WTC11 (cell line): ENCODE measurements around the gene CELF2.

Source experiments
- CTCF ChIP-seq: fragments of 200-600 bp; IDR thresholded peaks from 2 replicates; pipeline ENCODE4 v1.8.0; 2022; ENCODE audit warnings: antibody characterized with exemption
- EMX1 ChIP-seq: fragments of 250-450 bp; sonication (Bioruptor Pico); IDR thresholded peaks from 2 replicates; pipeline ENCODE4 v1.8.0; 2021; ENCODE audit warnings: mild to moderate bottlenecking
- ETV6 ChIP-seq: sonication (generic); formaldehyde crosslinking; IDR thresholded peaks from 2 replicates; pipeline ENCODE4 v1.8.1; 2022; ENCODE audit warnings: mild to moderate bottlenecking, missing genetic modification reagents
- FOXK1 ChIP-seq: sonication (generic); formaldehyde crosslinking; IDR thresholded peaks from 2 replicates; pipeline ENCODE4 v1.8.0; 2022; ENCODE audit warnings: mild to moderate bottlenecking, moderate library complexity, missing genetic modification reagents
- NR3C1 ChIP-seq: sonication (generic); formaldehyde crosslinking; conservative IDR thresholded peaks from 2 replicates; pipeline ENCODE4 v1.8.1; 2023; ENCODE audit warnings: low read depth, mild to moderate bottlenecking, missing genetic modification reagents
- TCF7 ChIP-seq: sonication (generic); formaldehyde crosslinking; IDR thresholded peaks from 2 replicates; pipeline ENCODE4 v1.8.0; 2022; ENCODE audit warnings: mild to moderate bottlenecking, low read depth, missing genetic modification reagents, moderate library complexity
- USF1 ChIP-seq: sonication (generic); formaldehyde crosslinking; IDR thresholded peaks from 2 replicates; pipeline ENCODE4 v1.8.0; 2022; ENCODE audit warnings: mild to moderate bottlenecking, missing genetic modification reagents
- ZBTB21 ChIP-seq: sonication (generic); formaldehyde crosslinking; IDR thresholded peaks from 2 replicates; pipeline ENCODE4 v1.8.1; 2023; ENCODE audit warnings: mild to moderate bottlenecking, missing genetic modification reagents, borderline replicate concordance
- ZMAT4 ChIP-seq: fragments of 250-450 bp; sonication (Bioruptor Pico); IDR thresholded peaks from 2 replicates; pipeline ENCODE4 v1.9.0; 2021; ENCODE audit warnings: mild to moderate bottlenecking
- ZSCAN18 ChIP-seq: fragments of 250-450 bp; sonication (Bioruptor Pico); IDR thresholded peaks from 2 replicates; pipeline ENCODE4 v2.1.2; 2022; ENCODE audit warnings: mild to moderate bottlenecking, moderate library complexity

- TF ChIP-seq EMX1 (CRISPR knock-in tag): no peak
- TF ChIP-seq CTCF: no peak
- no peak for TF ChIP-seq ZMAT4
- no peak for TF ChIP-seq ZBTB21
- TF ChIP-seq ZSCAN18: no peak
- no peak for TF ChIP-seq ETV6 (CRISPR knock-in tag)
- no peak for TF ChIP-seq TCF7 (CRISPR knock-in tag)
- TF ChIP-seq NR3C1 (CRISPR knock-in tag): no peak
- no peak for TF ChIP-seq USF1 (CRISPR knock-in tag)
- TF ChIP-seq FOXK1 (CRISPR knock-in tag): no peak
These were observed 87.4 kb downstream of the CELF2 start for GRCh38 chr10:11104772-11105675.
